ENCODE results near the gene MIOX.

MIOX gene

GRCh38 chr22:50486561-50487289 is at the start of gene MIOX:
Gene MIOX (plus strand): TSS chr22:50486859. CDS start chr22:50486898, 39 bp downstream.
- DNase-seq, result no peak

GRCh38 chr22:50437511-50438304 is 49.0 kb upstream of the MIOX start:
- DNase-seq, result no peak

GRCh38 chr22:50438305-50439275 is 48.1 kb upstream of the MIOX start:
- DNase-seq, result no peak

- no peak for DNase-seq
Measured at GRCh38 chr22:50439314-50439870, 47.3 kb upstream of the MIOX start.

GRCh38 chr22:50439871-50440331 is 46.8 kb upstream of the MIOX start:
- no peak for DNase-seq

- DNase-seq, result no peak
Measured at GRCh38 chr22:50440544-50441249, 46.0 kb upstream of the MIOX start.

- DNase-seq, result no peak
Measured at GRCh38 chr22:50441428-50441993, 45.1 kb upstream of the MIOX start.

- no peak for DNase-seq
Measured at GRCh38 chr22:50443197-50443596, 43.5 kb upstream of the MIOX start.

GRCh38 chr22:50443801-50444625 is 42.6 kb upstream of the MIOX start:
- no peak for DNase-seq

- no peak for DNase-seq
Measured at GRCh38 chr22:50444663-50445062, 42.0 kb upstream of the MIOX start.

- no peak for DNase-seq
Measured at GRCh38 chr22:50445071-50445879, 41.4 kb upstream of the MIOX start.

GRCh38 chr22:50445880-50446707 is 40.6 kb upstream of the MIOX start:
- no peak for DNase-seq

GRCh38 chr22:50446708-50447575 is 39.7 kb upstream of the MIOX start:
- no peak for DNase-seq

- no peak for DNase-seq
Measured at GRCh38 chr22:50447576-50448551, 38.8 kb upstream of the MIOX start.

GRCh38 chr22:50452649-50453048 is 34.0 kb upstream of the MIOX start:
- no peak for DNase-seq

- no peak for DNase-seq
Measured at GRCh38 chr22:50454556-50455075, 32.0 kb upstream of the MIOX start.

Data from C1 segment of cervical spinal cord (tissue), 14 donors.